Measurements from ENCODE around the gene DEAF1.

Gene DEAF1

DNA sequence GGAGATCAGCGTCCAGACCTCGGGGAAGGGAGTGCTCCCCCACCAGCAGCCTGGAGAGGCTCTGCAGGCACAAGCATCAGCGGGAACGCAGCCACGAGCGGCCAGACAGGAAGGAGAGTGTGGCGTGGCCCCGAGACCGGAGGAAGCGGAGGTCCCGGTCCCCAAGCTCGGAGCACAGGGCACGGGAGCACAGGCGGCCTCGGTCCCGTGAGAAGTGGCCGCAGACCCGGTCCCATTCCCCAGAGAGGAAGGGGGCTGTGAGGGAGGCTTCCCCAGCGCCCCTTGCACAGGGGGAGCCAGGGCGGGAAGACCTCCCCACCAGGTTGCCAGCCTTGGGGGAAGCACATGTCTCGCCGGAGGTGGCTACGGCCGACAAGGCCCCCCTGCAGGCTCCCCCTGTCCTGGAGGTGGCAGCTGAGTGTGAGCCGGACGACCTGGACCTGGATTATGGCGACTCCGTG lies 86.2 kb downstream of the DEAF1 start:
- no peak for DNase-seq

DNA sequence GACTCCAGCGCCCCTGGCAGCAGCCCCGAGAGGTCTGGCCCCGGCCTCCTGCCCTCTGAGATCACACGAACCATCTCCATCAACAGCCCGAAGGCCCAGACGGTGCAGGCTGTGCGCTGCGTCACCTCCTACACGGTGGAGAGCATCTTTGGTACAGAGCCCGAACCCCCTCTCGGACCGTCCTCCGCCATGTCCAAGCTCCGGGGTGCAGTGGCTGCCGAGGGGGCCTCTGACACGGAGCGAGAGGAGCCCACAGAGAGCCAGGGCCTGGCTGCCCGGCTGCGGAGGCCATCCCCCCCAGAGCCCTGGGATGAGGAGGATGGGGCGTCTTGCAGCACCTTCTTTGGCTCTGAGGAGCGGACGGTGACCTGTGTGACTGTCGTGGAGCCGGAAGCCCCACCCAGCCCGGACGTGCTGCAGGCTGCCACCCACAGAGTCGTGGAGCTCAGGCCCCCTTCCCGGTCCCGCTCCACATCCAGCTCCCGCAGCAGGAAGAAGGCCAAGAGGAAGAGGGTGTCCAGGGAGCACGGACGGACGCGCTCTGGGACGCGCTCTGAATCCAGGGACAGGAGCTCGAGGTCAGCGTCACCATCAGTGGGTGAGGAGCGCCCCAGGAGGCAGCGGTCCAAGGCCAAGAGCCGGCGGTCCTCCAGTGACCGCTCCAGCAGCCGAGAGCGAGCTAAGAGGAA lies 86.9 kb downstream of the DEAF1 start:
- no peak for DNase-seq

DNA sequence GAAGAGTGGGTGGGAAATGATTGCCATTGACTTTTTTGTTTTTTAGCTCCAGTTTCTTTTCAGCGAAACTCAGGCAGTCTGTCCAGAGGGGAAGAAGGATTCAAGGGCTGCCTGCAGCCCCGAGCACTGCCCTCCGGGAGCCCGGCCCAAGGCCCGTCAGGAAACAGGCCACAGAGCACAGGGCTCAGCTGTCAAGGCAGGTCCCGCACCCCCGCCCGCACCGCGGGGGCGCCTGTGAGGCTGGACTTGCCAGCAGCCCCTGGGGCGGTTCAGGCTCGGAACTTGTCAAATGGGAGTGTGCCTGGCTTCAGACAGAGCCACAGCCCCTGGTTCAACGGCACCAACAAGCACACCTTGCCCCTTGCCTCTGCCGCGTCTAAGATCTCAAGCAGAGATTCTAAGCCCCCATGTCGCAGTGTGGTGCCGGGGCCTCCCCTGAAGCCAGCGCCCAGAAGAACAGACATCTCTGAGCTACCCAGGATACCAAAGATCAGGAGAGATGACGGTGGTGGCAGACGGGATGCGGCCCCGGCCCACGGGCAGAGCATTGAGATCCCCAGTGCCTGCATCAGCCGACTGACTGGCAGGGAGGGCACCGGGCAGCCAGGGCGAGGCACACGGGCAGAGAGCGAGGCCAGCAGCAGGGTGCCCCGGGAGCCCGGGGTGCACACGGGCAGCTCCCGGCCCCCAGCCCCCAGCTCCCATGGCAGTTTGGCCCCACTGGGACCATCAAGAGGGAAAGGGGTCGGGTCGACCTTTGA lies 87.8 kb downstream of the DEAF1 start:
- DNase-seq = no peak

GRCh38 chr11:606245-606644 lies 88.8 kb downstream of the DEAF1 start:
- no peak for DNase-seq

DNA sequence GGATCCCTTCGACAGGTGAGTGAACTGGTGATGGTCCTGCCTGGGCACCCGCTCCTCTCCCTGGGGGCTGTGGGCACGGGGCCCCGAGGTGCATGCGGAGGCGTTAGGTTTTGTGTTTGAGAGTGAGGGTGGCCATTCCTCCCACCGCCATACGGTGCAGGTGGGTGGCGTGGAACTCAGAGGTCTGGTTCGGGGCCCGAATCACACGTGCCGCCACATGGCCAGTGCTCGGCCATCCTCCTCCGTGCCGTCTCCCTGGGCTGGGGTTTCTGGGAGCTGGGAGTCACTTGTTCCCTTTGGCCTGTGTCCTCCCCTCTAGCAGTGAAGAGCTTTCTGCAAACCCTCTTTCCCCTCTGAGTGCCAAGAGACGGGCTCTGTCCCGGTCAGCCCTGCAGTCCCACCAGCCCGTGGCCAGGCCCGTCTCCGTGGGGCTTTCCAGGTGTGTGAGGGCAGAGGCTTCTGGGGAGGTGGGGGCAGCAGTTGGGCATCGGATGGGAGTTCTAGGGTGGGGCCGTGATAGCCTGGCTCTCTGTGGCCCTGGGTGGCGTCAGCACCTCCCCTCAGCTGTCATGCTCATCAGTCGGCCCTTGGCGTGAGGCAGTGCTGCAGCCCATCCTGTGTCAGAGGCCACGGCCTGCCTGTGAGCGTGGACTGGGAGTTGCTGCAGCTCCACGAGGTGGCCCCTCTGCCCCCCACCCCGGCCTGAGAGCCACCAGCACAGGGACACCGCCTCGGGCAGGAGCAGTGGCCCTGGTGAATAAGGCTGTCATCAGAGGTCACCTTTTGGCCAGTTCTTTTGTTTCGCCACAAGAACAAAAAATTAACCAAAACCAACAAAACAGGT lies 89.5 kb downstream of the DEAF1 start:
- DNase-seq = no peak

DNA sequence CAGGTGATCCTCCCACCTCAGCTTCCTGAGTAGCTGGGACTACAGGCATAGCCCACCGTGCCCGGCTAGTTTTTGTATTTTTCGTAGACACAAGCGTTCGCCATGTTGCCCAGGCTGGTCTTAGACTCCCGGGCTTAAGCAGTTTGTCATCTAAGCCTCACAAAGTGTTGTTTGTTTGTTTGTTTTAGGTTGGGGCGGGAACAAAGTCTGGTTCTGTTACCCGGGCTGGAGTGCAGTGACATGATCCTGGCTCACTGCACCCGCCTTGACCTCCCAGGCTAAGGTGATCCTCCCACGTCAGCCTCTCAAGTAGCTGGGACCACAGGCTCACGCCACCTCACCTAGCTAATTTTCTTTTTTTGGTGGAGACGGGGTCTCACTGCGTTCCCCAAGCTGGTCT lies 91.9 kb downstream of the DEAF1 start:
- no peak for DNase-seq

GRCh38 chr11:601573-602245 lies 93.3 kb downstream of the DEAF1 start:
- DNase-seq = no peak

DNA sequence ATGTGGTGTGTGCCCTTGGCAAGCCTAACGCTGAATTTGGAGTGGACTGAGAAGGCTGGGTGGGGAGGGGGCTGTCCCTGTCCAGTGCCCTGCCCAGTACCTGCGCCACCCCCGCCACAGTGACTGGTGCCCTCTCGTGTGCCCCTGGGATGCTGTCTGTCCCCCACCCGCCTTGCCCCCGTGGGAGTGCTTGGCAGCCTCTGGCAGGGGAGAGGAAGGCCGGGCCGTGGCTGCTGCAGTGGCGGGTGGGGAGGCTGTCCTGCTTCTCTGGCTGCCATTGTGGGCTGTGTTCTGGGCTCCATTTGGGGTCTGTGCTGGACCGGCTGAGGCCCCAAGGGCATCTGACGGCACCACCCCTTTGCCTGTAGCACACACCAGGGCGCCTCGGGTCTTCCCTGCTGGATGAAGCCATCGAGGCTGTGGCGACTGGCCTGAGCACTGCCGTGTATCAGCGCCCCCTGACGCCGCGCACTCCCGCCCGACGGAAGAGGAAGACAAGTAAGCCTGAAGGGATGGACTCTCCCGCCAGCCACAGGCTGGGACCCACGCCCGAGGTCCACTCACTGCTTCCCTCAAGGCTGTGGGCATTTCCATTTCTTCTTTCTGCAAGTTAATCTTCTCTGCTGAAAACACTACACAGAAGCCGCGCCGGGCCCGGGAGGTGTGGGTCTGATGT lies 96.9 kb downstream of the DEAF1 start:
- DNase-seq = no peak

- no peak for DNase-seq
Measured at GRCh38 chr11:597166-597725, 97.8 kb downstream of the DEAF1 start.

DNA sequence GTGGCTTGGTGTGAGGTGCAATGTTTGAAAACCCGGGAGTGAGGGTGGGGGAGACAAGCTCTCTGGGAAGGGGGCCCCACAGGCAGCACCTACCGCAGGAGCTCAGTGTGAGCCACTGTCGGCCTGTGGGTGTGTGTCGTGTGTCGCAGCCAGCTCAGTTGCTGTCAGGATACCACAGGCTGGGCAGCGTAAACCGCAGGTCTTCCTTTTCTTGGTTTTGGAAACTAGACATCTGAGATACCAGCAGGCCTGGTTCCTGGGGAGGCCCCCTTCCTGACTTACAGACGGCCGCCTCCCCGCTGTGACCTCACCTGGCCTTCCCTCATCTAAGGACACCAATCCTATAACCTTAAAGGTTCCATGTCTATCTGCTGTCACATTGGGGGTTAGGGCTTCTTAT lies 98.6 kb downstream of the DEAF1 start:
- no peak for DNase-seq

DNA sequence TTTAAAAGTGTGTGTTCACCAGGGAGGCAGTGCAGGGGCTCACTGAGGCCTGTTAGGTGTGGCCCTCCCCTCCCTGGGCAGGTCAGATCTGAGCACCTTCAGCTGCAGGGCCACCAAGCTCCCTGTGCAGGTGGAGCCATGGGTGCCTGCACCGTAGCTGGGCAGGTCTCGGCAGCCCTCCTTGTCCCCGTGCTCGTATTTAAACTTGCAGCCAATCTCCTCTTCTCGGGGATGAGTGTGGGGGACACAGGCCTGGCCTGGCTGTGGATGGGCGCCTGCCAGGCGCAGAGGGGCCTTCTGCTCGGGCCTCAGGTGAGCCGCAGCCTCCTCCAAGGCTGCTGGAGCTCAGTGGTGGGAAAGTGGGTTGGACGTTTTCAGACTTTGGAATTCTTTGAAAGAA lies 99.6 kb downstream of the DEAF1 start:
- no peak for DNase-seq

All from NCI-H1092 (cell line).